A549 (cell line): Measurements from ENCODE around the gene SH3BP2. TPM values are rescaled to one million over a fixed set of nuclear protein-coding genes. Genes with fewer than 3 reads are reported as not detected.

Experiments
- ATAC-seq, 2 experiments: fragments of 200-7000 bp in 1 of 2; fragments of >200 bp in 1 of 2; cut with Nextera tagmentation in 1 of 2; cut with Tn5 transposase in 1 of 2; 3 replicates each; pipeline versions ENCODE4 v1.8.0 to v1.9.1; 2018 to 2020; ENCODE audit warnings: mild to moderate bottlenecking in 1 of 2, moderate library complexity in 1 of 2
- CTCF ChIA-PET: fragments of 300-600 bp; sonication (Branson Sonifier 250); formaldehyde crosslinking; extraction: SDS; loops from one replicate; lab custom pipeline; 2021; ENCODE audit warnings: antibody characterized with exemption, inconsistent platforms; lab: Yijun Ruan, JAX
- POLR2A ChIA-PET: fragments of 350-600 bp; formaldehyde crosslinking; extraction: SDS; loops from one replicate; lab custom pipeline; 2021; ENCODE audit warnings: antibody characterized with exemption, inconsistent platforms; lab: Yijun Ruan, JAX
- DNase-seq, 2 experiments: peaks; one replicate each; pipeline versions ENCODE4 v3.0.0 to v3.0.0-alpha.2; 2011 to 2016; ENCODE audit warnings: low read depth in 1 of 2, low spot score in 1 of 2
- FAIRE-seq: peaks from 2 replicates; lab custom pipeline; 2011; peaks lifted over from hg19 to GRCh38; lab: Jason Lieb, UNC
- H3K27ac ChIP-seq, 2 experiments: fragments of >200 bp; sonication (Bioruptor Twin); formaldehyde crosslinking; 3 replicates each; pipeline ENCODE4 v1.5.1; 2016 to 2017
- H3K4me1 ChIP-seq: fragments of >200 bp; sonication (Bioruptor Twin); formaldehyde crosslinking; 3 replicates; pipeline ENCODE4 v1.6.1; 2016
- H3K4me2 ChIP-seq: fragments of >200 bp; sonication (Bioruptor Twin); formaldehyde crosslinking; 3 replicates; pipeline ENCODE4 v1.6.1; 2016
- H3K4me3 ChIP-seq: fragments of >200 bp; sonication (Bioruptor Twin); formaldehyde crosslinking; 3 replicates; pipeline ENCODE4 v1.5.1; 2016
- H3K9me3 ChIP-seq: fragments of >200 bp; sonication (Bioruptor Twin); formaldehyde crosslinking; 3 replicates; pipeline ENCODE4 v1.6.1; 2016
- ATOH8 ChIP-seq: fragments of 250-450 bp; sonication (Bioruptor Pico); IDR thresholded peaks from 2 replicates; pipeline ENCODE4 v1.5.0; 2020; ENCODE audit warnings: low read depth, mild to moderate bottlenecking, moderate library complexity
- CBX2 ChIP-seq: fragments of 200-600 bp; sonication (generic); IDR thresholded peaks from 2 replicates; pipeline ENCODE4 v1.6.1; 2016; ENCODE audit warnings: low read depth, mild to moderate bottlenecking, borderline replicate concordance
- CBX8 ChIP-seq: fragments of 200-600 bp; sonication (generic); IDR thresholded peaks from 2 replicates; pipeline ENCODE4 v1.6.1; 2016
- CEBPB ChIP-seq, 2 experiments: fragments of >200 bp in 1 of 2; sonication (Bioruptor Twin) in 1 of 2; formaldehyde crosslinking in 1 of 2; IDR thresholded peaks; 2 replicates each; pipeline ENCODE4 v1.6.1; 2012 to 2016
- E2F6 ChIP-seq: IDR thresholded peaks from 2 replicates; pipeline ENCODE4 v1.6.1; 2012; ENCODE audit warnings: low read depth, borderline replicate concordance
- EHF ChIP-seq: fragments of 250-450 bp; sonication (Bioruptor Pico); IDR thresholded peaks from 2 replicates; pipeline ENCODE4 v1.5.0; 2020; ENCODE audit warnings: mild to moderate bottlenecking
- ESRRA ChIP-seq: fragments of 150-350 bp; IDR thresholded peaks from 2 replicates; pipeline ENCODE4 v1.6.1; 2014; ENCODE audit warnings: mild to moderate bottlenecking, low read length, borderline replicate concordance
- FOSB ChIP-seq: fragments of 250-450 bp; sonication (Bioruptor Pico); IDR thresholded peaks from 2 replicates; pipeline ENCODE4 v1.5.0; 2020; ENCODE audit warnings: mild to moderate bottlenecking, moderate library complexity
- FOSL2 ChIP-seq, 2 experiments: fragments of 450-650 bp in 1 of 2; fragments of >200 bp in 1 of 2; sonication (Bioruptor Twin) in 1 of 2; formaldehyde crosslinking; IDR thresholded peaks; 2 replicates each; pipeline versions ENCODE4 v1.5.0 to v1.6.1; 2016 to 2020; ENCODE audit warnings: mild to moderate bottlenecking in 1 of 2, moderate library complexity in 1 of 2
- FOXS1 ChIP-seq: fragments of 250-450 bp; sonication (Bioruptor Pico); IDR thresholded peaks from 2 replicates; pipeline ENCODE4 v1.5.0; 2020; ENCODE audit warnings: mild to moderate bottlenecking, moderate library complexity
- GATA3 ChIP-seq: IDR thresholded peaks from 2 replicates; pipeline ENCODE4 v1.6.1; 2012; ENCODE audit warnings: borderline replicate concordance
- HDAC2 ChIP-seq: fragments of 200-600 bp; sonication (generic); IDR thresholded peaks from 2 replicates; pipeline ENCODE4 v1.6.1; 2016
- HES2 ChIP-seq: fragments of >200 bp; sonication (Bioruptor Twin); formaldehyde crosslinking; IDR thresholded peaks from 2 replicates; pipeline ENCODE4 v1.6.1; 2016
- HEYL ChIP-seq: fragments of 250-450 bp; sonication (Bioruptor Pico); IDR thresholded peaks from 2 replicates; pipeline ENCODE4 v1.8.0; 2021; ENCODE audit warnings: mild to moderate bottlenecking, moderate library complexity
- HOXB13 ChIP-seq: fragments of 250-450 bp; sonication (Bioruptor Pico); IDR thresholded peaks from 2 replicates; pipeline ENCODE4 v1.5.0; 2020; ENCODE audit warnings: low read depth, mild to moderate bottlenecking, moderate library complexity
- JUN ChIP-seq, 2 experiments: fragments of >200 bp; sonication (Bioruptor Twin); formaldehyde crosslinking; IDR thresholded peaks; 2 replicates in 1 of 2; 3 replicates in 1 of 2; pipeline ENCODE4 v1.6.1; 2016 to 2017
- JUNB ChIP-seq: fragments of >200 bp; sonication (Bioruptor Twin); formaldehyde crosslinking; IDR thresholded peaks from 2 replicates; pipeline ENCODE4 v1.6.1; 2016
- KDM5A ChIP-seq: fragments of 200-600 bp; sonication (generic); IDR thresholded peaks from 2 replicates; pipeline ENCODE4 v1.6.1; 2016; ENCODE audit warnings: antibody characterized with exemption, mild to moderate bottlenecking
- MAFK ChIP-seq: fragments of 450-650 bp; IDR thresholded peaks from 2 replicates; pipeline ENCODE4 v1.6.1; 2014; ENCODE audit not compliant: partially characterized antibody
- MAX ChIP-seq: IDR thresholded peaks from 2 replicates; pipeline ENCODE4 v1.6.1; 2012
- MAZ ChIP-seq: fragments of 150-350 bp; IDR thresholded peaks from 2 replicates; pipeline ENCODE4 v1.6.1; 2014; ENCODE audit warnings: antibody characterized with exemption, low read depth, low read length, borderline replicate concordance
- MYC ChIP-seq: IDR thresholded peaks from 2 replicates; pipeline ENCODE4 v1.6.1; 2012; ENCODE audit warnings: mild to moderate bottlenecking, inconsistent platforms, low read length, improper control_type of control experiment, borderline replicate concordance
- NFE2L2 ChIP-seq: fragments of 150-350 bp; conservative IDR thresholded peaks from 2 replicates; pipeline ENCODE4 v1.6.1; 2014; ENCODE audit warnings: low read length
- NR3C1 ChIP-seq: fragments of >200 bp; sonication (Bioruptor Twin); formaldehyde crosslinking; IDR thresholded peaks from 3 replicates; pipeline ENCODE4 v1.6.1; 2017
- PBX3 ChIP-seq: IDR thresholded peaks from 2 replicates; pipeline ENCODE4 v1.6.1; 2012
- POLR2A ChIP-seq: IDR thresholded peaks from 2 replicates; pipeline ENCODE4 v1.6.1; 2012; ENCODE audit warnings: mild to moderate bottlenecking, low read length
- RAD21 ChIP-seq, 2 experiments: fragments of >200 bp in 1 of 2; sonication (Bioruptor Twin) in 1 of 2; formaldehyde crosslinking in 1 of 2; IDR thresholded peaks in 1 of 2; conservative IDR thresholded peaks in 1 of 2; 2 replicates in 1 of 2; 3 replicates in 1 of 2; pipeline ENCODE4 v1.6.1; 2012 to 2018; ENCODE audit warnings: inconsistent platforms in 1 of 2
- RCOR1 ChIP-seq: fragments of 150-350 bp; IDR thresholded peaks from 2 replicates; pipeline ENCODE4 v1.6.1; 2014; ENCODE audit warnings: antibody characterized with exemption, low read length, low read depth
- SMC3 ChIP-seq: fragments of >200 bp; sonication (Bioruptor Twin); formaldehyde crosslinking; IDR thresholded peaks from 3 replicates; pipeline ENCODE4 v1.6.1; 2018; ENCODE audit warnings: inconsistent platforms
- SREBF2 ChIP-seq: fragments of 450-650 bp; IDR thresholded peaks from 2 replicates; pipeline ENCODE4 v1.6.1; 2014; ENCODE audit warnings: mild to moderate bottlenecking, moderate library complexity
- TFCP2L1 ChIP-seq: fragments of 250-450 bp; sonication (Bioruptor Pico); IDR thresholded peaks from 2 replicates; pipeline ENCODE4 v1.5.0; 2021; ENCODE audit warnings: mild to moderate bottlenecking
- TP53 ChIP-seq: fragments of 250-450 bp; sonication (Bioruptor Pico); IDR thresholded peaks from 2 replicates; pipeline ENCODE4 v1.5.0; 2021; ENCODE audit warnings: mild to moderate bottlenecking, moderate library complexity
- ZNF302 ChIP-seq: fragments of 250-450 bp; sonication (Bioruptor Pico); IDR thresholded peaks from 2 replicates; pipeline ENCODE4 v1.9.0; 2021; ENCODE audit warnings: inconsistent platforms, mild to moderate bottlenecking, moderate library complexity
- ZSCAN20 ChIP-seq: fragments of 250-450 bp; sonication (Bioruptor Pico); IDR thresholded peaks from 2 replicates; pipeline ENCODE4 v1.8.0; 2022; ENCODE audit warnings: mild to moderate bottlenecking, moderate library complexity
- WGBS: methylation state at CpG from one replicate; pipeline ENCODE4 v1.1.6; 2017; ENCODE audit errors: missing lambda C conversion rate; 5-methylcytosine and 5-hydroxymethylcytosine counted together
- polyA plus RNA-seq, 4 experiments: library from polyadenylated mRNA; depleted of rRNA in 3 of 4; stranded (reverse); fragments of >200 nt; fragmentation: RNase III in 1 of 4; extraction: RNeasy Plus Mini Kit Qiagen cat#74134 plus additional on column Dnase treatment in 1 of 4; gene quantifications; 2 replicates in 3 of 4; 3 replicates in 1 of 4; pipeline ENCODE4 v1.2.3, GENCODE V29; 2011 to 2017

SH3BP2 gene
- polyA plus RNA-seq, 2 of the 4 experiments (the other 2 are of a cell fraction), result 4.4 to 6.0 TPM

- no peak for TF ChIP-seq ATOH8 (CRISPR knock-in tag)
- no peak for TF ChIP-seq HES2
- no peak for TF ChIP-seq SMC3
- no peak for TF ChIP-seq TP53 (CRISPR knock-in tag)
- TF ChIP-seq JUN (IDR thresholded peaks at IDR 0.05), result no peak
- TF ChIP-seq CEBPB (IDR thresholded peaks at IDR 0.05), result no peak
- TF ChIP-seq NR3C1, result no peak
Measured at GRCh38 chr4:2790583-2791517, 2.0 kb upstream of the SH3BP2 start (continued).

GRCh38 chr4:2791518-2792395 lies 1.1 kb upstream of the SH3BP2 start:
- peaks cover 36% of the 10 kb centered on the region for H3K4me1 ChIP-seq
- no peaks in the 10 kb centered on the region for H3K9me3 ChIP-seq
- no peak overlapping the region for H3K4me2 ChIP-seq
- TF ChIP-seq RAD21 (conservative IDR thresholded peaks at IDR 0.05 in 1 of 2, IDR thresholded peaks at IDR 0.05 in 1 of 2) (no peak), MAZ (no peak), NR3C1 (no peak), POLR2A (no peak), JUNB (no peak), FOXS1 (no peak), MYC (no peak), ZSCAN20 (no peak), EHF (CRISPR knock-in tag) (no peak), E2F6 (no peak), GATA3 (no peak), TP53 (CRISPR knock-in tag) (no peak), TFCP2L1 (CRISPR knock-in tag) (no peak), SREBF2 (no peak), CBX8 (no peak)
- TF ChIP-seq, all 56 proteins: peak for 0
- no peak for DNase-seq
- no peak for FAIRE-seq
- 94% methylated on average over 5 of the region's 10 CpGs for WGBS
- Histone ChIP-seq H3K4me3 (no peak overlapping the region), H3K27ac (peak overlapping the region in 1 of 2 experiments; percentile 88; a peak in 3 of 6 replicates)
- ChIA-PET CTCF (no interaction called here), POLR2A (no interaction called here)
- ATAC-seq, result no peak

- ChIA-PET CTCF (interaction anchor here (0.8 kb wide), 1 partner anchor 34 kb away, joined by 5 read pairs; no protein-coding TSS in a partner anchor), POLR2A (no interaction called here)
- H3K4me1 ChIP-seq, result peaks cover 41% of the 10 kb centered on the region
- no peaks in the 10 kb centered on the region for H3K9me3 ChIP-seq
- no peak for ATAC-seq
- no peak overlapping the region for H3K4me3 ChIP-seq
- DNase-seq, result no peak
- no peak for FAIRE-seq
- H3K27ac ChIP-seq, result peak overlapping the region in 1 of 2 experiments; percentile 88; a peak in 3 of 6 replicates
- 60% methylated on average over 4 of the region's 8 CpGs for WGBS
- no peak for TF ChIP-seq MAX
- no peak for TF ChIP-seq KDM5A
- TF ChIP-seq FOSL2 (IDR thresholded peaks at IDR 0.05), result no peak
- no peak for TF ChIP-seq FOSL2 (CRISPR knock-in tag; IDR thresholded peaks at IDR 0.05)
- no peak for TF ChIP-seq RCOR1
- no peak for TF ChIP-seq HDAC2
- no peak for TF ChIP-seq CBX2
- TF ChIP-seq POLR2A, result no peak
- no peak for TF ChIP-seq MAZ
- no peak for TF ChIP-seq TFCP2L1 (CRISPR knock-in tag)
- TF ChIP-seq ESRRA, result no peak
- no peak for TF ChIP-seq NFE2L2
- no peak for TF ChIP-seq TP53 (CRISPR knock-in tag)
- TF ChIP-seq GATA3, result no peak
- no peak for TF ChIP-seq HOXB13 (CRISPR knock-in tag)
- TF ChIP-seq PBX3, result no peak
- no peak for TF ChIP-seq ZNF302 (CRISPR knock-in tag)
- TF ChIP-seq FOSB, result no peak
- TF ChIP-seq CEBPB (IDR thresholded peaks at IDR 0.05), result no peak
- TF ChIP-seq HEYL, result no peak
- no peak for TF ChIP-seq MAFK
- H3K4me2 ChIP-seq, result peak overlapping the region; percentile 100
Measured at GRCh38 chr4:2792396-2792710, 532 bp upstream of the SH3BP2 start.
